ENCODE measurements around the gene ECEL1.

ECEL1 gene

GRCh38 chr2:232525199-232525598, 37.6 kb upstream of the ECEL1 start:
- no peak for TF ChIP-seq CTCF (IDR thresholded peaks at IDR 0.05; ENCODE audit: insufficient read depth, missing control alignments)
- FAIRE-seq = no peak
- DNase-seq (ENCODE audit: insufficient read length, low spot score) = no peak

GRCh38 chr2:232524771-232525170, 37.1 kb upstream of the ECEL1 start:
- DNase-seq (ENCODE audit: insufficient read length, low spot score) = no peak
- no peak for TF ChIP-seq CTCF (IDR thresholded peaks at IDR 0.05; ENCODE audit: insufficient read depth, missing control alignments)
- no peak for FAIRE-seq

- TF ChIP-seq CTCF (IDR thresholded peaks at IDR 0.05; ENCODE audit: insufficient read depth, missing control alignments) = peak; percentile 61
- FAIRE-seq (no peak), DNase-seq (ENCODE audit: insufficient read length, low spot score) (no peak)
Observed at GRCh38 chr2:232523682-232524597, 36.3 kb upstream of the ECEL1 start.

- TF ChIP-seq CTCF (IDR thresholded peaks at IDR 0.05; ENCODE audit: insufficient read depth, missing control alignments) = no peak
- DNase-seq (ENCODE audit: insufficient read length, low spot score) (no peak), FAIRE-seq (no peak)
Observed at GRCh38 chr2:232523402-232523681, 35.7 kb upstream of the ECEL1 start.

GRCh38 chr2:232522623-232523401, 35.2 kb upstream of the ECEL1 start:
- no peak for TF ChIP-seq CTCF (IDR thresholded peaks at IDR 0.05; ENCODE audit: insufficient read depth, missing control alignments)
- DNase-seq (ENCODE audit: insufficient read length, low spot score) = no peak
- FAIRE-seq = no peak

GRCh38 chr2:232521959-232522622, 34.5 kb upstream of the ECEL1 start:
- no peak for FAIRE-seq

More at GRCh38 chr2:232521959-232522622, 34.5 kb upstream of the ECEL1 start:
- peak; percentile 79 for DNase-seq (ENCODE audit: insufficient read length, low spot score)
- peak; percentile 64 for TF ChIP-seq CTCF (IDR thresholded peaks at IDR 0.05; ENCODE audit: insufficient read depth, missing control alignments)
